ENCODE results near the gene RAB8B.

- no peak for TF ChIP-seq CTCF (IDR thresholded peaks at IDR 0.05)
- no peak for TF ChIP-seq ZFX (IDR thresholded peaks at IDR 0.05; ENCODE audit: borderline replicate concordance)
Observed at GRCh38 chr15:63212050-63213004, 22.9 kb downstream of the RAB8B start.

Data from 22Rv1 (cell line).